ENCODE results near the gene CCL16. TPM values are rescaled to one million over a fixed set of nuclear protein-coding genes. Genes with fewer than 3 reads are reported as not detected.

The CCL16 gene, protein sequence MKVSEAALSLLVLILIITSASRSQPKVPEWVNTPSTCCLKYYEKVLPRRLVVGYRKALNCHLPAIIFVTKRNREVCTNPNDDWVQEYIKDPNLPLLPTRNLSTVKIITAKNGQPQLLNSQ
- total RNA-seq = not detected

DNA sequence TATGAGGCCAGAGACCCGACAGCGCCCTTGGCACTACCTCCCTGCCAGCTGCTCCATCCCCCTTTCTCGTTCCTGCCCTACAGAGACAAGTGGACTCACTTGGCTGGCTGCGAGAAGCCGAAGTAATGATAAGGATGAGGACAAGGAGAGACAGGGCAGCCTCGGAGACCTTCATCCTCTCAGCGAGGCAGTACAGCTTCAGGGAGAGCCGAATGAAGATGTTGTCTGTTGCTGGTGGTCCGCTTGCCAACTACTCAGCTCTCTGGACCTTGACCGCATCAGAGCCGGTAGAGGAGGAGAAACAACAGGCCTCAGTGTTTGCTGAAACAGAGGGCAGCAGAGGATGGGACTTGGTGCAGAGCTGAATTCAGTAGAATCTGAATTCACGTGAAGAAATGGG lies at the start of gene CCL16:
TSS of gene CCL16 (minus strand) at position 252 of the 400 bp plus-strand sequence. CDS start at position 175, 77 bp downstream.

DNA sequence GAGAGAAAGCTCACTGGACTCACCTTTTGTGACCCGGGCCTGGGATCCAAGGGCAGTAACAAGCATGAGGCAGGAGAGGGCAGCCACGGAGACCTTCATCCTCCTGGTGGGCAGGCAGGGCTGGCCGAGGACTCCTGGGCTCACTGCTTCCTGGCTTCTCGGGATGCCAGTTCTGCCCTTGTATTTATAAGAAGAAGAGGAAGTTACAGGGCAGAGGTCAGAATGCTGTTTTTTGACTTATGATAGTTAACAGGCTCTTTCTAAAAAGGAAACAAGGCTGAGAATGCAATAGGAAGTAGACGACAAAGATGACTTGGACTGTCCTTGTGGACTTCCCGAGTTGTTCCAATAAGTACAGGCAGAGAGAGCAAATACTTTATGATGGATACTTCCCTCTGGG lies 36.5 kb upstream of the CCL16 start, which contains the start of gene CCL23:
TSS of gene CCL23 (minus strand) at position 174 of the 400 bp plus-strand sequence. CDS start at position 99, 75 bp downstream.

DNA sequence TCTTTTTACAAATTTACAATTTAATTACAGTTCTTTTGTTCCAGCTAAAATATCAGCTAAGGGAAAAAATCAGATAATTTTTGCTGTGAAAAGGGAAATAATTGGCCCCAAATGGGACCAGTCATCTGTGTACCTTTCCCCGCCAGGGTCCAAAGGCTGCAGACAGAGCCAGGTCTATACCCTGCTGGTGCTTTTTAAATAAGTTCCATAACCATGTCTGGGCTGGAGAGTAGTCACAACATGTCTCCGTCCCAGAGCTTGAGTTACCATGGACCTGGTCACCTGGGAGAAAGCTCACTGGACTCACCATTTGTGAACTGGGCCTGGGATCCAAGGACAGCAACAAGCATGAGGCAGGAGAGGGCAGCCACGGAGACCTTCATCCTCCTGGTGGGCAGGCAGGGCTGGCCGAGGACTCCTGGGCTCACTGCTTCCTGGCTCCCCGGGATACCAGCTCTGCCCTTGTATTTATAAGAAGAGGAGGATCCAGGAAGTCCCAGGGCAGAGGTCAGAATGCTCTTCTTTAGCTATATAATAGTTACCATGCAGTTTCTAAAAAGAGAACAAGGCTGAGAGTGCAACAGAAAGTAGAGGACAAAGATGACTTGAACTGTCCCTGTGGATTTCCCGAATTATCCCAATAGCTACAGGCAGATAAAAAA lies 19.9 kb upstream of the CCL16 start, which contains the start of gene CCL15:
TSS of gene CCL15 (minus strand) at position 444 of the 662 bp plus-strand sequence. CDS start at position 383, 61 bp downstream.

DNA sequence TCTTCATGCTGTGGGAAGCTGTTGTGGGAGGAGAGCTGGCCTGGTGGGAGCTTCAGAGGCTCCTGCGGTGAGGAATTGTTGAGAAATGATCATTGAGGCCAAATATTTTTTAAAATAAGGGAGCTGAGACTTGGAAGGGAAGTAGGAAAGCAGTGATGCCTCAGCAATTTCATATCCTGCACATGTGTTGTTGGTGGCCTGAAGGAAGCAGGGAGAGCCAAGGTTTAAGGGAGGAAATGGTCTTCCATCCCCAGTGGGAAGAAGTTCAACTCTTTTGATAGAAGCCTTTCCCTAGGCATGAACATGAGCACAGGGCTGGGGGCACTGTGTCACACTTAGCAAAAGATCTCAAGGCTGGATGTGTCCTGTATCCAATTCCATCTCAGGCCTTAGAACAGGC lies 5.3 kb upstream of the CCL16 start, which contains the start of gene CCL14:
TSS of gene CCL14 (minus strand) at position 87 of the 400 bp plus-strand sequence. CDS start at position 7, 80 bp downstream.

DNA sequence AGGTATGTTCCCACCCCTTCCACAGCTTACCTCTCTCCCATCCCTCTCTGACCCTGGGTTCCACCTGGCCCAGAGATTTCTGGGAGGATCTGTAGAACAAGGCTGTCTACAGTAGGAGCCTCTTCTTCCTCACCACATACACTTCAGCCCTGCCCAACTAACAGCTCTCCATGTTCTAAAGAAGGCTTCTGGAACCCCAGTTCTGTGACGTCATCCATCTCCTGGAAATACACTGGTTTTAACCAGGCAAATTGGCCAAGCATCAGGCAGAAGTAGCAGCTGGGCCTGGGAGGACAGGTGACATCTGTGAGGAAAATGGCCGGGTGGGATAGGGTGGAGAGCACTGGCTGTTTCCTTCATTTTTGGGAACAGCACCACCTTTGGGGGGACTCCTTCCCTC lies 37.8 kb downstream of the CCL16 start, which contains the start of gene LYZL6:
TSS of gene LYZL6 (minus strand) at position 177 of the 400 bp plus-strand sequence. CDS start 4,357 bp downstream, outside the sequence.

DNA sequence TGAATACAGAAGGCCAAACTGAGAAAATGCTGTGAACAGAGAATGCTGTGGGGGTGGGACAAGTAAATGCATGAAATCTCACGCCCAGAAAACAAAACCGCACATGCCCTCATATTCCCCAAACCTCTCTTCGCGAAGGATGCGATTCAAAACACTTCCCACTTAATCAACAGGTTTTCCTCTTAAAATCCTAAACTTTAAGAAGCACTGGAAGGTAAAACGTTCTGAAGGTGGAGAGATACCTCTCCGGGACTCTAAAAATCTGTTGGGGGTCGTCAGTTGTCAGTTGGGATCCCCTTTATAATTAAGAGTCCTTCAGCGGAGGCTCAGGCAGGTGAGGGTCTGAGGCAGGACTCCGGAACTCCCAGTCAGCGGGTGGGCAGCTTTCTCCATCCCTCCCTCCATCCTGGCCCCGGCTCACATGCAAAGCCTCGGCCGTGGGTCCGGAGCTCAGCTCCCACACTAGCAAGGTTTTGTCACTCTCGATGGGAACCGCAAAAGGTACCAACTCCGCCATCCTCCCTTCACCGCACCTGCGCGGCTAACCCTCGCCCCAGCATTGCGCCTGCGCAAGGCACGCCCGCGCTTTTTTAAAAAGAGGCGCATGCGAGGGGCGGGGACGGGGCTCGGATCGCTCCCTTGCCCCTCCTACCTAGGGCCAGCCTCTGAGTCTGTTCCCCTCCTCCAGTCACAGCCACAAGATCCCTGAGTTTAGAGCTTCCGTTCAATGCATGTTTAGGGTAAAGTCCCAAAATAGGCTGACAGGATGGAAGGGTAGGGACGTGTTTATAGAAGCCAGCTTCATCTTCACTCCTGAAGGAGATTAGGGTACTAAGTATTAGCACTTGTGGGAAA lies 50.9 kb downstream of the CCL16 start, which contains the start of gene RDM1:
TSS of gene RDM1 (minus strand) at position 563 of the 855 bp plus-strand sequence. CDS start at position 517, 46 bp downstream.

Other genes starting within 250 kb of the CCL16 start
- under 1 TPM; 0.33 to 0.69 TPM for gene RASL10B, start 249.9 kb downstream of the CCL16 start, total RNA-seq
- not detected for gene GAS2L2, start 228.3 kb downstream of the CCL16 start, total RNA-seq
- gene C17orf50, start 220.6 kb downstream of the CCL16 start, total RNA-seq = not detected
- gene MMP28, start 185.9 kb downstream of the CCL16 start, total RNA-seq = not detected
- 10 to 100 TPM; 29.9 to 41.6 TPM for gene TAF15, start 172.0 kb downstream of the CCL16 start, total RNA-seq
- not detected for gene HEATR9, start 112.6 kb downstream of the CCL16 start, total RNA-seq
- 1 to 10 TPM in 1 of 2 donors, under 1 TPM in 1; 0.67 to 2.8 TPM for gene CCL5, start 101.1 kb downstream of the CCL16 start, total RNA-seq
- 1 to 10 TPM; 1.3 to 1.4 TPM for gene RDM1, start 50.7 kb downstream of the CCL16 start, total RNA-seq
- gene LYZL6, start 37.8 kb downstream of the CCL16 start, total RNA-seq = not detected
- gene CCL14, start 5.2 kb upstream of the CCL16 start, total RNA-seq = not detected
- gene CCL15, start 20.1 kb upstream of the CCL16 start, total RNA-seq = not detected
- not detected for gene CCL23, start 36.5 kb upstream of the CCL16 start, total RNA-seq
- 1 to 10 TPM; 3.0 to 3.8 TPM for gene CCL18, start 82.8 kb upstream of the CCL16 start, total RNA-seq
- under 1 TPM in 1 of 2 donors, not detected in 1; 0.67 TPM for gene CCL3, start 108.6 kb upstream of the CCL16 start, total RNA-seq
- gene CCL4, start 122.3 kb upstream of the CCL16 start, total RNA-seq = not detected
- not detected for gene TBC1D3B, start 195.1 kb upstream of the CCL16 start, total RNA-seq
- under 1 TPM in 1 of 2 donors, not detected in 1; 0.69 TPM for gene CCL3L1, start 215.3 kb upstream of the CCL16 start, total RNA-seq
- not detected for gene CCL4L2, start 229.6 kb upstream of the CCL16 start, total RNA-seq